GM19099 (cell line): ENCODE data around the gene FAIM.

Experiments
- POLR2A ChIP-seq: IDR thresholded peaks from 3 replicates; pipeline ENCODE4 v1.6.1; 2011; ENCODE audit warnings: low read depth; ENCODE audit not compliant: insufficient read length; ENCODE audit errors: extremely low read depth

Gene FAIM

GRCh38 chr3:138670407-138670806 is 61.8 kb downstream of the FAIM start:
- TF ChIP-seq POLR2A, result no peak

- TF ChIP-seq POLR2A, result no peak
Measured at GRCh38 chr3:138673641-138674530, 65.3 kb downstream of the FAIM start.

DNA sequence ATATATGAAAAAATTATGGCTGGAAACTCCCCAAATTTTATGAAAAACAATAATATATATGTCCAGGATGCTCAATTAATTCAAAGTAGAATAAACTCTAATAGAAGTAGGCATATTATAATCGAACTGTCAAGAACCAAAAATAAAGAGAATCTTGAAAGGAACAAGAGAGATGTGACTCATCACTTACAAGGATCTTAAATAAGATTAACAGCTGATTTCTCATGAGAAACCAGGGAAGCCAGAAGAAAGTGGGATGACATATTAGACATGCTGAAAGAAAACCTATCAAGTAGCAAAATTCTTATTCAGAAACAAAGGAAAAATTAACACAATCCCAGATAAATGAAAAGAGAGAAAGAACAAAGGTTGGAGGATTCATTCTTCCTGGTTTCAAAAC is 66.8 kb downstream of the FAIM start:
- no peak for TF ChIP-seq POLR2A

DNA sequence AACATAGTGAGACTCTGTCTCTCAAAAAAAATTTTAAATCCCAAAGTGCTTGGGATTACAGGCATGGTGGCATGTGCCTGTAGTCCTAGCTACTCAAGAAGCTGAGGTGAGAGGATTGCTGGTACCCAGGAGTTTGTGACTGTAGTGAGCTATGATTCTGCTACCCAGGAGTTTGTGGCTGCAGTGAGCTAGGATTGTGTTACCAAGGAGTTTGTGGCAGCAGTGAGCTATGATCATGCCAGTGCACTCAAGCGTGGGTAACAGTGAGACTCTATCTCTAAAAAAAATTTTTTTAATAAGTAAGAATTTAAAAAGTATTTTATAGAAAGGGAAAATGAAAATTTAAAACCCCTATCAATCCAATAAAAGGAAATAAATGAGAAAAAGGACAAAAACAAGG is 69.5 kb downstream of the FAIM start:
- TF ChIP-seq POLR2A, result no peak

GRCh38 chr3:138678874-138679392 is 70.4 kb downstream of the FAIM start:
- no peak for TF ChIP-seq POLR2A

- TF ChIP-seq POLR2A, result no peak
Measured at GRCh38 chr3:138681463-138682220, 73.1 kb downstream of the FAIM start.

DNA sequence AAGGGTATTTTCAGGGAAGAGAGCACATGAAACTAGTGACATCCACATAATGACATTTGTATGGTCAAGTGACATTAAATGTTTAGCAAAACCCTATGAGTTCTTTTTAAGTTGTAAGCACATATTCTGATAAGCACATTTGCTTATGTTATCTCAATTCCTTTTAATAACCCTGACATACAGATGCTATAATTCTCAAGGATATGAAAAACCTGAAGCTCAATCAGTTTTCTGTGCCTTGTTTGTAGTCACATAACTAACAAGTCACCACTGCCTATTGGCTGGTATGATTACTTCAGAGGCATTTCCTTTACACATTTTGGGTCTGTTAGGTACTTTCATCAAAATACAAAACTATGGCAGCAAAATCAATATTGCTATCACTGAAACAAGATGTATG is 74.1 kb downstream of the FAIM start:
- no peak for TF ChIP-seq POLR2A
